HepG2 (cell line): Measurements from ENCODE around the gene SMAD3. TPM values are rescaled to one million over a fixed set of nuclear protein-coding genes. Genes with fewer than 3 reads are reported as not detected.

Experiments used
- ATAC-seq: fragments of 200-7000 bp; cut with Tn5 transposase; 3 replicates; pipeline ENCODE4 v1.9.1; 2020; ENCODE audit warnings: mild to moderate bottlenecking, moderate library complexity
- BruUV-seq: library from RNA; stranded (reverse); fragments of 400-500 nt; replicated peaks from 2 replicates; lab custom pipeline; 2021; lab: Mats Ljungman, UMichigan
- CTCF ChIA-PET: fragments of 300-600 bp; formaldehyde crosslinking; extraction: SDS; loops from one replicate; lab custom pipeline; 2021; ENCODE audit warnings: low total read pairs, inconsistent platforms, low intra/inter-chr PET ratio; lab: Yijun Ruan, JAX
- POLR2A ChIA-PET: fragments of 350-600 bp; sonication (Branson Sonifier 250); formaldehyde crosslinking; loops from one replicate; lab custom pipeline; 2020; ENCODE audit warnings: antibody characterized with exemption, inconsistent platforms; lab: Yijun Ruan, JAX
- DNase-seq: peaks from one replicate; pipeline ENCODE4 v3.0.0-alpha.2; 2015; ENCODE audit warnings: low spot score
- FAIRE-seq: peaks from 3 replicates; lab custom pipeline; 2011; peaks lifted over from hg19 to GRCh38; lab: Jason Lieb, UNC
- H2AFZ ChIP-seq: one replicate; pipeline ENCODE4 v1.6.1; 2011; ENCODE audit warnings: low read length, inconsistent platforms
- H3K27ac ChIP-seq: fragments of 300-600 bp; 3 replicates; pipeline ENCODE4 v1.8.0; 2011; ENCODE audit warnings: mixed run types, mild to moderate bottlenecking, mixed read lengths, low read length, inconsistent platforms; ENCODE audit not compliant: insufficient read depth; ENCODE audit errors: extremely low read length
- H3K27me3 ChIP-seq, 2 experiments: fragments of 200-600 bp in 1 of 2; 2 replicates in 1 of 2; 3 replicates in 1 of 2; pipeline versions ENCODE4 v1.6.0 to v1.8.0; 2011; ENCODE audit warnings: low read length in 2 of 2, mild to moderate bottlenecking in 2 of 2, moderate library complexity in 2 of 2, inconsistent platforms in 1 of 2; ENCODE audit not compliant: insufficient read depth in 2 of 2, control insufficient read depth in 1 of 2
- H3K36me3 ChIP-seq, 2 experiments: fragments of 200-600 bp in 1 of 2; replicated peaks in 1 of 2; 2 replicates in 1 of 2; 3 replicates in 1 of 2; pipeline versions ENCODE4 v1.5.1 to v1.8.0; 2011; ENCODE audit warnings: low read length in 2 of 2, inconsistent platforms in 1 of 2; ENCODE audit not compliant: insufficient read depth in 2 of 2, control insufficient read depth in 1 of 2
- H3K4me1 ChIP-seq: 2 replicates; pipeline ENCODE4 v1.5.1; 2012; ENCODE audit warnings: low read length, inconsistent platforms; ENCODE audit not compliant: insufficient read depth
- H3K4me2 ChIP-seq: 2 replicates; pipeline ENCODE4 v1.6.0; 2011; ENCODE audit warnings: low read depth, low read length, inconsistent platforms
- H3K4me3 ChIP-seq, 3 experiments: fragments of 200-600 bp in 1 of 3; sonication (generic), shearing (Covaris generic) in 1 of 3; replicated peaks in 1 of 3; 2 replicates each; pipeline ENCODE4 v1.5.1; 2011 to 2016; ENCODE audit warnings: low read length in 3 of 3, inconsistent platforms in 2 of 3, low read depth in 2 of 3, mild to moderate bottlenecking in 2 of 3, control low read depth in 1 of 3, mixed read lengths in 1 of 3; ENCODE audit not compliant: insufficient read depth in 1 of 3
- H3K79me2 ChIP-seq: one replicate; pipeline ENCODE4 v1.6.1; 2011; ENCODE audit warnings: low read length, inconsistent platforms; ENCODE audit not compliant: insufficient read depth
- H3K9ac ChIP-seq: 2 replicates; pipeline ENCODE4 v1.6.0; 2011; ENCODE audit warnings: mild to moderate bottlenecking, low read depth, low read length, inconsistent platforms; ENCODE audit not compliant: insufficient read depth
- H3K9me3 ChIP-seq: 2 replicates; pipeline ENCODE4 v1.5.1; 2012; ENCODE audit warnings: mild to moderate bottlenecking, low read length
- H4K20me1 ChIP-seq: 2 replicates; pipeline ENCODE4 v1.6.0; 2011; ENCODE audit warnings: inconsistent platforms, mild to moderate bottlenecking, low read length, moderate library complexity; ENCODE audit not compliant: insufficient read depth
- ATF7 ChIP-seq, 2 experiments: fragments of 450-650 bp in 1 of 2; sonication (generic) in 1 of 2; formaldehyde crosslinking in 1 of 2; IDR thresholded peaks; 2 replicates each; pipeline versions ENCODE4 v1.4.0 to v1.6.1; 2016 to 2020; ENCODE audit warnings: antibody characterized with exemption in 1 of 2, mild to moderate bottlenecking in 1 of 2, missing genetic modification reagents in 1 of 2
- DNMT1 ChIP-seq: sonication (generic); formaldehyde crosslinking; IDR thresholded peaks from 2 replicates; pipeline ENCODE4 v1.5.1; 2020; ENCODE audit warnings: mild to moderate bottlenecking, missing genetic modification reagents
- DPF2 ChIP-seq: sonication (generic); formaldehyde crosslinking; IDR thresholded peaks from 2 replicates; pipeline ENCODE4 v1.4.0; 2020; ENCODE audit warnings: mild to moderate bottlenecking, low read depth, missing genetic modification reagents, borderline replicate concordance
- HNRNPL ChIP-seq: fragments of 200-400 bp; formaldehyde crosslinking; IDR thresholded peaks from 2 replicates; pipeline ENCODE4 v1.6.1; 2017; ENCODE audit warnings: mild to moderate bottlenecking, low read depth, low read length
- IRX3 ChIP-seq: sonication (generic); formaldehyde crosslinking; IDR thresholded peaks from 2 replicates; pipeline ENCODE4 v1.8.1; 2023; ENCODE audit warnings: mild to moderate bottlenecking, low read depth, missing genetic modification reagents, borderline replicate concordance
- NFE2L2 ChIP-seq: fragments of 150-350 bp; IDR thresholded peaks from 2 replicates; pipeline ENCODE4 v1.6.1; 2014; ENCODE audit warnings: low read length
- NR2F6 ChIP-seq, 2 experiments: IDR thresholded peaks; 2 replicates each; pipeline ENCODE4 v1.6.1; 2016; ENCODE audit warnings: antibody characterized with exemption in 1 of 2, mild to moderate bottlenecking in 1 of 2
- RCOR2 ChIP-seq: IDR thresholded peaks from 2 replicates; pipeline ENCODE4 v1.6.1; 2016; ENCODE audit warnings: missing biosample characterization, missing genetic modification reagents
- SSRP1 ChIP-seq: IDR thresholded peaks from 2 replicates; pipeline ENCODE4 v1.6.1; 2016; ENCODE audit warnings: control low read depth
- TCF12 ChIP-seq, 2 experiments: fragments of 450-650 bp in 1 of 2; sonication (generic) in 1 of 2; formaldehyde crosslinking in 1 of 2; IDR thresholded peaks; 2 replicates each; pipeline versions ENCODE4 v1.6.1 to v1.8.0; 2017 to 2022; ENCODE audit warnings: antibody characterized with exemption in 1 of 2, mild to moderate bottlenecking in 1 of 2, missing genetic modification reagents in 1 of 2, moderate library complexity in 1 of 2
- TP53 ChIP-seq: sonication (generic); formaldehyde crosslinking; conservative IDR thresholded peaks from 2 replicates; pipeline ENCODE4 v1.4.0; 2020; ENCODE audit warnings: missing genetic modification reagents
- TRIM22 ChIP-seq: fragments of 450-650 bp; IDR thresholded peaks from 2 replicates; pipeline ENCODE4 v1.6.1; 2017
- ZBTB3 ChIP-seq: sonication (generic); formaldehyde crosslinking; IDR thresholded peaks from 2 replicates; pipeline ENCODE4 v1.4.0; 2020; ENCODE audit warnings: low read depth, mild to moderate bottlenecking, moderate library complexity, missing genetic modification reagents, borderline replicate concordance
- ZNF230 ChIP-seq: sonication (generic); formaldehyde crosslinking; IDR thresholded peaks from 2 replicates; pipeline ENCODE4 v1.4.0; 2020; ENCODE audit warnings: mild to moderate bottlenecking, missing genetic modification reagents
- ZNF432 ChIP-seq: sonication (generic); formaldehyde crosslinking; IDR thresholded peaks from 2 replicates; pipeline ENCODE4 v1.5.0; 2020; ENCODE audit warnings: missing genetic modification reagents, mild to moderate bottlenecking, borderline replicate concordance
- ZNF672 ChIP-seq: sonication (generic); formaldehyde crosslinking; IDR thresholded peaks from 2 replicates; pipeline ENCODE4 v1.8.1; 2022; ENCODE audit warnings: missing genetic modification reagents
- ZNF737 ChIP-seq: sonication (generic); formaldehyde crosslinking; IDR thresholded peaks from 2 replicates; pipeline ENCODE4 v1.5.0; 2020; ENCODE audit warnings: missing genetic modification reagents, mild to moderate bottlenecking, borderline replicate concordance
- ZNF83 ChIP-seq: sonication (generic); formaldehyde crosslinking; IDR thresholded peaks from 2 replicates; pipeline ENCODE4 v1.4.0; 2020; ENCODE audit warnings: missing genetic modification reagents, mild to moderate bottlenecking, borderline replicate concordance
- WGBS: methylation state at CpG from one replicate; pipeline ENCODE4 v1.1.6; 2017; ENCODE audit warnings: low lambda C conversion rate; 5-methylcytosine and 5-hydroxymethylcytosine counted together
- in situ Hi-C: cut with HindIII; loops from 2 replicates; pipeline ENCODE4 v1.10.0; 2017; ENCODE audit warnings: low pct_unique_long_range_greater_than_20kb; ENCODE audit not compliant: extremely low pct_ligation_motif_present
- intact Hi-C: fragments of 100-400 bp; cut with micrococcal nuclease; formaldehyde crosslinking; loops from one replicate; pipeline ENCODE4 v1.10.0; 2022; ENCODE audit not compliant: unreplicated experiment
- polyA plus RNA-seq, 8 experiments: library from polyadenylated mRNA; depleted of rRNA in 3 of 8; stranded (reverse) in 7 of 8; unstranded in 1 of 8; fragments of >200 nt; fragmentation: Illumina TruSeq in 4 of 8; extraction: Trizol in 4 of 8; gene quantifications; 2 replicates each; pipeline versions ENCODE4 v1.2.1 to v1.2.3, GENCODE V29; 2011 to 2016; ENCODE audit warnings: low read depth in 4 of 8, missing spikeins in 1 of 8, mixed read lengths in 1 of 8; ENCODE audit not compliant: insufficient read depth in 1 of 8
- total RNA-seq, 5 experiments: library from RNA; depleted of rRNA; stranded (reverse); fragments of >200 nt; fragmentation: Illumina TruSeq; extraction: Trizol; gene quantifications; 2 replicates each; pipeline ENCODE4 v1.2.3, GENCODE V29; 2016; ENCODE audit warnings: low read depth in 1 of 5

The SMAD3 gene
- total and polyA plus RNA-seq, 2 of the 13 experiments (the other 11 are each of a cell fraction or from before 2014, with no cell fraction given) = 8.6 to 56.3 TPM

GRCh38 chr15:67130166-67130565 is 64.8 kb downstream of the SMAD3 start:
- DNase-seq (no peak), ATAC-seq (no peak), FAIRE-seq (no peak)
- peaks cover 68% of the 10 kb centered on the region for H3K4me1 ChIP-seq
- H3K27me3 ChIP-seq = no peaks in the 10 kb centered on the region
- CTCF ChIA-PET = no interaction called here
- intact Hi-C loops = no loop called here
- TF ChIP-seq HNRNPL (no peak), DPF2 (CRISPR knock-in tag) (no peak), SSRP1 (CRISPR knock-in tag) (no peak), TRIM22 (no peak), IRX3 (no peak), NR2F6 (IDR thresholded peaks at IDR 0.05) (no peak), NR2F6 (CRISPR knock-in tag; IDR thresholded peaks at IDR 0.05) (no peak), TP53 (no peak), ZNF672 (CRISPR knock-in tag) (no peak), NFE2L2 (no peak), ATF7 (IDR thresholded peaks at IDR 0.05) (no peak), ATF7 (CRISPR knock-in tag; IDR thresholded peaks at IDR 0.05) (no peak), TCF12 (IDR thresholded peaks at IDR 0.05) (no peak), TCF12 (CRISPR knock-in tag; IDR thresholded peaks at IDR 0.05) (no peak), DNMT1 (CRISPR knock-in tag) (no peak), ZBTB3 (no peak), ZNF737 (CRISPR knock-in tag) (no peak), RCOR2 (CRISPR knock-in tag) (no peak), ZNF432 (no peak), ZNF230 (no peak), ZNF83 (CRISPR knock-in tag) (no peak)
- peaks cover 99% of the 10 kb centered on the region for H4K20me1 ChIP-seq
- no peak overlapping the region for H3K27ac ChIP-seq
- H3K9me3 ChIP-seq = no peaks in the 10 kb centered on the region
- H3K79me2 ChIP-seq = peaks cover 88% of the 10 kb centered on the region
- no peak overlapping the region for H3K4me2 ChIP-seq
- WGBS = 90% methylated on average over 12 of the region's 12 CpGs
- peaks cover 11 to 26% of the 10 kb centered on the region in 2 experiments; a peak in 4 of 5 replicates for H3K36me3 ChIP-seq
- no peak overlapping the region for H2AFZ ChIP-seq
- no peak overlapping the region for H3K4me3 ChIP-seq
- no peak overlapping the region for H3K9ac ChIP-seq
- POLR2A ChIA-PET = no interaction called here
- no TSS peak for BruUV-seq
- in situ Hi-C loops = loop anchor here (5.0 kb wide), 1 partner anchor 68 kb away; no protein-coding TSS in a partner anchor
